Measurements from ENCODE around the gene PIEZO1. TPM values are rescaled to one million over a fixed set of nuclear protein-coding genes. Genes with fewer than 3 reads are reported as not detected.

The PIEZO1 gene
- total RNA-seq, 1 donor from 2014 or later, result 247 TPM

- peaks cover 96% of the 10 kb centered on the region for H4K20me1 ChIP-seq (ENCODE audit: insufficient read depth, low read length)
- Mint-ChIP-seq H3K36me3 (ENCODE audit: low read depth, unreplicated experiment) (peaks cover 4% of the 10 kb centered on the region), H3K4me3 (ENCODE audit: unreplicated experiment) (no peak overlapping the region), H3K4me1 (ENCODE audit: low read depth, unreplicated experiment) (peaks cover 50% of the 10 kb centered on the region), H3K27ac (ENCODE audit: unreplicated experiment) (peak overlapping the region; percentile 66), H3K27me3 (ENCODE audit: low read depth, unreplicated experiment) (no peaks in the 10 kb centered on the region), H3K9me3 (ENCODE audit: unreplicated experiment) (no peaks in the 10 kb centered on the region)
- H3K27me3 ChIP-seq (ENCODE audit: insufficient read depth, low read length), result no peaks in the 10 kb centered on the region
- H3K36me3 ChIP-seq (ENCODE audit: insufficient read depth, low read length), result no peaks in the 10 kb centered on the region
- peak overlapping the region; percentile 68 for H3K9ac ChIP-seq (ENCODE audit: low read length)
- FAIRE-seq (no peak), DNase-seq (ENCODE audit: low read depth) (peak; percentile 80)
- peak overlapping the region; percentile 78 for H3K27ac ChIP-seq (ENCODE audit: low read depth, low read length)
- peaks cover 78% of the 10 kb centered on the region for H3K4me1 ChIP-seq (ENCODE audit: insufficient read depth, low read length)
- H3K4me3 ChIP-seq (ENCODE audit: insufficient read depth, low read depth, low read length), result peak overlapping the region; percentile 2
- H3K4me2 ChIP-seq (ENCODE audit: low read length), result peak overlapping the region; percentile 79
- H3K9me3 ChIP-seq (ENCODE audit: insufficient read depth, low read depth, low read length), result no peaks in the 10 kb centered on the region
- TF ChIP-seq EZH2 (IDR thresholded peaks at IDR 0.05; ENCODE audit: insufficient read depth, low read length), result no peak
- H3K79me2 ChIP-seq (ENCODE audit: insufficient read depth, low read length), result peaks cover 92% of the 10 kb centered on the region
- no peak overlapping the region for H2AFZ ChIP-seq (ENCODE audit: low read depth, low read length)
These were observed 14.3 kb downstream of the PIEZO1 start for GRCh38 chr16:88770461-88771293.

DNA sequence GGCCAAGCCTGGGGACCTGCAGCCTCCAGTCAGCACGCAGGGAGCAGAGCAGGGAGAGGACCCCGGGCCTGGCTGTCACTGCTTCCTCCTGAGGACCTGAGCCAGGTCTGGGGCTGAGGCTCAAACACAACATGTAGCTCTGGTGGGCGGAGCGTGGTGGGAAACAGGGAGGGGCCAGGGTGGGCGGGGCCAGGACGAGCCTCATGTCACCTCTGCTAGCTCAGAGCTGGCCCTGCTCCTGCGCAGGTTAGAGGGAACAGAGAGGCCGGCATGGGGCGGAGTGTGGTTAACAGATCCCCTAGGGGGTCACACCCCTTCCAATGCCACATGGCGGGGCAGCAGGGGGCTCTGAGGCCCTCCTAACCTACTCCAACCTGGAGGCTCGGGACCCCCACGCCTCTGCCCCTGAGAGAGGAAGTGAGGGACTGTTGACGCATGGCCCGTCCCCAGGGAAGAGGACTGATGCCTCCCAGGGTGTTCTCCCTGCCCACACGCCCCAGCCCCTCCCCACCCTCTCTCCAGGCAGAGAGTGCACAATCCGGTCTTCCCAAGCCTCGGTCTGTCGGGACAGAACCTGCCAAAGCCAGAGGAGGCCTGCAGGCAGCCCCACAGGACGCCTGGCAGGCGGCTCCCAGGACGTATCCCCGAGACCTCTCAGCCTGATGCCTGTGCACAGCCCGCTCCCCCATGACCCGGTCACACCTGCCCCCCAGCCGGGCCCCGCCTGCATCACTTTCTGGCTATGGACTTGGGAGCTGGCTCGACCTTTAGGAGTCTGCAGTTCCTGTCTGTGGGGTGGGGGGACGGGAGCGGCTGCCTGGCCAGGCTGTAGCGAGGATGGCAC, 15.2 kb downstream of the PIEZO1 start:
- peak overlapping the region; percentile 68 for H3K9ac ChIP-seq (ENCODE audit: low read length)
- Mint-ChIP-seq H3K4me1 (ENCODE audit: low read depth, unreplicated experiment) (peaks cover 55% of the 10 kb centered on the region), H3K4me3 (ENCODE audit: unreplicated experiment) (peak overlapping the region; percentile 40), H3K9me3 (ENCODE audit: unreplicated experiment) (no peaks in the 10 kb centered on the region), H3K27me3 (ENCODE audit: low read depth, unreplicated experiment) (no peaks in the 10 kb centered on the region), H3K27ac (ENCODE audit: unreplicated experiment) (no peak overlapping the region), H3K36me3 (ENCODE audit: low read depth, unreplicated experiment) (peaks cover 4% of the 10 kb centered on the region)
- TF ChIP-seq EZH2 (IDR thresholded peaks at IDR 0.05; ENCODE audit: insufficient read depth, low read length) (no peak), CTCF (IDR thresholded peaks at IDR 0.05; ENCODE audit: insufficient read depth, low read depth, low read length) (no peak)
- peaks cover 96% of the 10 kb centered on the region for H4K20me1 ChIP-seq (ENCODE audit: insufficient read depth, low read length)
- peak overlapping the region; percentile 78 for H3K27ac ChIP-seq (ENCODE audit: low read depth, low read length)
- no peaks in the 10 kb centered on the region for H3K27me3 ChIP-seq (ENCODE audit: insufficient read depth, low read length)
- no peak for FAIRE-seq
- no peak overlapping the region for H2AFZ ChIP-seq (ENCODE audit: low read depth, low read length)
- DNase-seq (ENCODE audit: low read depth), result no peak
- H3K9me3 ChIP-seq (ENCODE audit: insufficient read depth, low read depth, low read length), result no peaks in the 10 kb centered on the region
- H3K36me3 ChIP-seq (ENCODE audit: insufficient read depth, low read length), result no peaks in the 10 kb centered on the region
- peaks cover 82% of the 10 kb centered on the region for H3K4me1 ChIP-seq (ENCODE audit: insufficient read depth, low read length)
- H3K4me2 ChIP-seq (ENCODE audit: low read length), result peak overlapping the region; percentile 79
- no peak overlapping the region for H3K4me3 ChIP-seq (ENCODE audit: insufficient read depth, low read depth, low read length)
- peaks cover 92% of the 10 kb centered on the region for H3K79me2 ChIP-seq (ENCODE audit: insufficient read depth, low read length)

DNA sequence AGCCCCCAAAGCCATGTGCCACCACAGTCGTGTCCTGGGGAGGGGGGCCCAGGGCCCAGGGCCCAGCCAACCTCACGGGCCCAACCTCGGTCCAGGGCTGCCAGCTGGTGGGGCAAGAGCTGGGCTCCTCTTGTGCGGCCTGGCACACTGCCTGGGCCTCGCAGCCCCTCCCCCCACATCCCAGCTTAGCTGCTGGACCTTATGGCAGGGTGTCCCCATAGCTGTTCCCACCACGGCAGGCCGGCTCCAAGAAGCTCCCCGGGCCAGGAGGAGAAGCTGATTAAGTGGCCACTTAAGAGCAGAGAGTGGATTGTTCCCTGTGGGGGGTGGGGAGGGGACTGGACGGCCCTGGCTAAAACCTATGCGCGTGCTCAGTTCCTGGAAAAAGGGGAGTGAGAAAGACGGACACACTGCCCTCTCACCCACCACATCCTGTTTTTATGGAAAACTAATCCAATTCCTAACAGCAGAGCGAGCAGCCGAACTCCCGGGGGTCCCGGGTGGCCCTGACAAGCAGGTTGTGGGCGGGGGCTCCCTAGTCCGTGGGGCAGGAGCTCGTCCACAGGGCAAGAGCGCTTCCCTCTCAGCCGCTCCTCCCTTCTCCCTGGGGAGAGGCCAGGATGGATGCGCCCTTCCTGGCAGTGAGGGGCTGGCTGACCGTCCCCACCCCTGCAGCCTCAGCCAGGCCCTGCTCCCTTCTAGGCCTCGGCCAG, 16.8 kb downstream of the PIEZO1 start:
- no peak for FAIRE-seq
- Mint-ChIP-seq H3K27ac (ENCODE audit: unreplicated experiment) (no peak overlapping the region), H3K9me3 (ENCODE audit: unreplicated experiment) (no peaks in the 10 kb centered on the region), H3K4me1 (ENCODE audit: low read depth, unreplicated experiment) (peaks cover 65% of the 10 kb centered on the region), H3K36me3 (ENCODE audit: low read depth, unreplicated experiment) (peaks cover 2% of the 10 kb centered on the region), H3K27me3 (ENCODE audit: low read depth, unreplicated experiment) (no peaks in the 10 kb centered on the region), H3K4me3 (ENCODE audit: unreplicated experiment) (no peak overlapping the region)
- DNase-seq (ENCODE audit: low read depth), result peak; percentile 50
- TF ChIP-seq EZH2 (IDR thresholded peaks at IDR 0.05; ENCODE audit: insufficient read depth, low read length) (no peak), CTCF (IDR thresholded peaks at IDR 0.05; ENCODE audit: insufficient read depth, low read depth, low read length) (no peak)
- peaks cover 76% of the 10 kb centered on the region for H3K4me1 ChIP-seq (ENCODE audit: insufficient read depth, low read length)
- peak overlapping the region; percentile 53 for H3K27ac ChIP-seq (ENCODE audit: low read depth, low read length)
- H3K9me3 ChIP-seq (ENCODE audit: insufficient read depth, low read depth, low read length), result no peaks in the 10 kb centered on the region
- peaks cover 96% of the 10 kb centered on the region for H4K20me1 ChIP-seq (ENCODE audit: insufficient read depth, low read length)
- H2AFZ ChIP-seq (ENCODE audit: low read depth, low read length), result peak overlapping the region; percentile 24
- H3K36me3 ChIP-seq (ENCODE audit: insufficient read depth, low read length), result no peaks in the 10 kb centered on the region
- no peaks in the 10 kb centered on the region for H3K27me3 ChIP-seq (ENCODE audit: insufficient read depth, low read length)
- peaks cover 92% of the 10 kb centered on the region for H3K79me2 ChIP-seq (ENCODE audit: insufficient read depth, low read length)
- H3K4me2 ChIP-seq (ENCODE audit: low read length), result peak overlapping the region; percentile 76
- peak overlapping the region; percentile 61 for H3K9ac ChIP-seq (ENCODE audit: low read length)
- no peak overlapping the region for H3K4me3 ChIP-seq (ENCODE audit: insufficient read depth, low read depth, low read length)

Data from astrocyte (in vitro differentiated cells and primary cell).